ENCODE results near the gene CD27. TPM values are rescaled to one million over a fixed set of nuclear protein-coding genes. Genes with fewer than 3 reads are reported as not detected.

The CD27 gene
- total RNA-seq, 1 donor = not detected

DNA sequence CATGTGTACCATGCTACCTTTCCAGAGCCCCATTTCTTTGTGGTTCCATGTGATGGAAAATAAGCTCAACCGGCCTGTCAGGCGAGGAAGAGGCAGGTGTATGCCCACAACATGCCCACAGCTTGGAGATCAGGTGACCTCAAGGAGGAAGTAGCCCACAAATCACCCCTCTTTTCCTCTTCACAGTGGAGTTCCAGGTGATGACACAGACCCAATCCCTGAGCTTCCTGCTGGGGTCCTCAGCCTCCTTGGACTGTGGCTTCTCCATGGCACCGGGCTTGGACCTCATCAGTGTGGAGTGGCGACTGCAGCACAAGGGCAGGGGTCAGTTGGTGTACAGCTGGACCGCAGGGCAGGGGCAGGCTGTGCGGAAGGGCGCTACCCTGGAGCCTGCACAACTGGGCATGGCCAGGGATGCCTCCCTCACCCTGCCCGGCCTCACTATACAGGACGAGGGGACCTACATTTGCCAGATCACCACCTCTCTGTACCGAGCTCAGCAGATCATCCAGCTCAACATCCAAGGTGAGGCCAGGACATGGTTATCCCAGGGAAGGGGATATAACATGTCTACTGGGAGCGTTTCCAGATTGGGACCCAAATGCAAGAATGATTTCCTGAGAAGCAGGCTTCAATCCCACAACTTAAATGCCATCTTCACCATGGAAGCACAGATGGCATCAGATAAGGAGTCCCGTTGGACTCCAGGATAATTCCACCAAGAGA is 12.6 kb downstream of the CD27 start:
- no peaks in the 10 kb centered on the region for H3K9me3 ChIP-seq (ENCODE audit: low read depth, low read length)
- H3K79me2 ChIP-seq (ENCODE audit: insufficient read depth, low read length) = peaks cover 3% of the 10 kb centered on the region
- H3K4me3 ChIP-seq (ENCODE audit: insufficient read depth, low read length) = no peak overlapping the region
- H3K4me2 ChIP-seq (ENCODE audit: insufficient read depth, low read length) = no peak overlapping the region
- TF ChIP-seq, protein P1, sequence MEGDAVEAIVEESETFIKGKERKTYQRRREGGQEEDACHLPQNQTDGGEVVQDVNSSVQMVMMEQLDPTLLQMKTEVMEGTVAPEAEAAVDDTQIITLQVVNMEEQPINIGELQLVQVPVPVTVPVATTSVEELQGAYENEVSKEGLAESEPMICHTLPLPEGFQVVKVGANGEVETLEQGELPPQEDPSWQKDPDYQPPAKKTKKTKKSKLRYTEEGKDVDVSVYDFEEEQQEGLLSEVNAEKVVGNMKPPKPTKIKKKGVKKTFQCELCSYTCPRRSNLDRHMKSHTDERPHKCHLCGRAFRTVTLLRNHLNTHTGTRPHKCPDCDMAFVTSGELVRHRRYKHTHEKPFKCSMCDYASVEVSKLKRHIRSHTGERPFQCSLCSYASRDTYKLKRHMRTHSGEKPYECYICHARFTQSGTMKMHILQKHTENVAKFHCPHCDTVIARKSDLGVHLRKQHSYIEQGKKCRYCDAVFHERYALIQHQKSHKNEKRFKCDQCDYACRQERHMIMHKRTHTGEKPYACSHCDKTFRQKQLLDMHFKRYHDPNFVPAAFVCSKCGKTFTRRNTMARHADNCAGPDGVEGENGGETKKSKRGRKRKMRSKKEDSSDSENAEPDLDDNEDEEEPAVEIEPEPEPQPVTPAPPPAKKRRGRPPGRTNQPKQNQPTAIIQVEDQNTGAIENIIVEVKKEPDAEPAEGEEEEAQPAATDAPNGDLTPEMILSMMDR (IDR thresholded peaks at IDR 0.05; ENCODE audit: extremely low read depth, low read depth, low read length) = no peak
- no peak overlapping the region for H2AFZ ChIP-seq (ENCODE audit: low read length)
- H3K27me3 ChIP-seq (ENCODE audit: insufficient read depth, low read length) = no peaks in the 10 kb centered on the region
- no peak overlapping the region for H3K27ac ChIP-seq (ENCODE audit: low read depth, low read length)
- DNase-seq (ENCODE audit: insufficient read length, low spot score, missing footprints) = no peak
- H3K36me3 ChIP-seq (ENCODE audit: insufficient read depth, low read length) = peaks cover 55% of the 10 kb centered on the region
- H4K20me1 ChIP-seq (ENCODE audit: insufficient read depth, low read length) = no peaks in the 10 kb centered on the region
- H3K4me1 ChIP-seq (ENCODE audit: insufficient read depth, low read length) = peaks cover 6% of the 10 kb centered on the region

DNA sequence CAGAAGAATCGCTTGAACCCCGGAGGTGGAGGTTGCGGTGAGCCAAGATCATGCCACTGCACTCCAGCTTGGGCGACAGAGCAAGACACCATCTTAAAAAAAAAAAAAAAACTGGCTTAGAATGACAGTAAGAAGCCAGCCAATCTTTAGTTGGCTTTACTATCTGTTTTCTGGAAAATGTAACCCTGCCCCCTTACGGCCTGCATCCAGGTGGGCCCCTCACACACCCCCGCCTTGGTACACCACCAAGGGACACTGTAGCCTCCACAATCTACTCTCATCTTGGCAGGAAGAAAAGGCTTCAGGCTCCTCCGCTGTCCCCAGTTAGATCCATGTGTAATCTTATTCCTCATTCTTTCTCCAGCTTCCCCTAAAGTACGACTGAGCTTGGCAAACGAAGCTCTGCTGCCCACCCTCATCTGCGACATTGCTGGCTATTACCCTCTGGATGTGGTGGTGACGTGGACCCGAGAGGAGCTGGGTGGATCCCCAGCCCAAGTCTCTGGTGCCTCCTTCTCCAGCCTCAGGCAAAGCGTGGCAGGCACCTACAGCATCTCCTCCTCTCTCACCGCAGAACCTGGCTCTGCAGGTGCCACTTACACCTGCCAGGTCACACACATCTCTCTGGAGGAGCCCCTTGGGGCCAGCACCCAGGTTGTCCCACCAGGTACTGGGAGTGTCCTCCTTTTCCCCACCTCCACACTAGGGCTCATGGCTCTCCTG is 13.7 kb downstream of the CD27 start:
- DNase-seq (ENCODE audit: insufficient read length, low spot score, missing footprints) = peak; percentile 52

DNA sequence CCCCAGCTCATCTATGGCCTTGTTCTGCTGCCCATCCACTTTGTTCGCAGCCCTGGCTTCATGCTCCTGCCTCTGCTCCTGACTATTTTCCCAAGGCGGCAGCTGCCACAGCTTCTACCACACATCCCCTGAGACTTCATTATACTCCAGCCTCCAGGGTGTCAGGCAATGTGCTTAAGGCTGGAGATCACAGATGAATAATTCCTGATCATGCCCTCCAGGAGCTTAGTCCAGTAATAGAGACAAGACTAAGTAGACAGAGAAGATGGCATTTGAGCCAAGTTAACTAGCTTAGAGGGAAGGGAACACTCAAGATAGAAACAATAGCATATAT is 14.2 kb downstream of the CD27 start:
- TF ChIP-seq, protein P1 (IDR thresholded peaks at IDR 0.05; ENCODE audit: extremely low read depth, low read depth, low read length) = no peak
- Histone ChIP-seq H3K4me3 (ENCODE audit: insufficient read depth, low read length) (no peak overlapping the region), H4K20me1 (ENCODE audit: insufficient read depth, low read length) (no peaks in the 10 kb centered on the region), H3K4me2 (ENCODE audit: insufficient read depth, low read length) (no peak overlapping the region), H3K27ac (ENCODE audit: low read depth, low read length) (no peak overlapping the region), H2AFZ (ENCODE audit: low read length) (no peak overlapping the region), H3K4me1 (ENCODE audit: insufficient read depth, low read length) (no peaks in the 10 kb centered on the region), H3K27me3 (ENCODE audit: insufficient read depth, low read length) (no peaks in the 10 kb centered on the region), H3K79me2 (ENCODE audit: insufficient read depth, low read length) (no peaks in the 10 kb centered on the region), H3K9me3 (ENCODE audit: low read depth, low read length) (no peaks in the 10 kb centered on the region), H3K36me3 (ENCODE audit: insufficient read depth, low read length) (peaks cover 67% of the 10 kb centered on the region)
- no peak for DNase-seq (ENCODE audit: insufficient read length, low spot score, missing footprints)

More for the DNA sequence above, 13.7 kb downstream of the CD27 start:
- TF ChIP-seq, protein P1 (IDR thresholded peaks at IDR 0.05; ENCODE audit: extremely low read depth, low read depth, low read length) = no peak
- Histone ChIP-seq H3K79me2 (ENCODE audit: insufficient read depth, low read length) (no peaks in the 10 kb centered on the region), H3K36me3 (ENCODE audit: insufficient read depth, low read length) (peaks cover 64% of the 10 kb centered on the region), H3K27me3 (ENCODE audit: insufficient read depth, low read length) (no peaks in the 10 kb centered on the region), H3K4me2 (ENCODE audit: insufficient read depth, low read length) (no peak overlapping the region), H3K4me3 (ENCODE audit: insufficient read depth, low read length) (no peak overlapping the region), H4K20me1 (ENCODE audit: insufficient read depth, low read length) (no peaks in the 10 kb centered on the region), H3K27ac (ENCODE audit: low read depth, low read length) (no peak overlapping the region), H2AFZ (ENCODE audit: low read length) (no peak overlapping the region), H3K9me3 (ENCODE audit: low read depth, low read length) (no peaks in the 10 kb centered on the region), H3K4me1 (ENCODE audit: insufficient read depth, low read length) (no peaks in the 10 kb centered on the region)

DNA sequence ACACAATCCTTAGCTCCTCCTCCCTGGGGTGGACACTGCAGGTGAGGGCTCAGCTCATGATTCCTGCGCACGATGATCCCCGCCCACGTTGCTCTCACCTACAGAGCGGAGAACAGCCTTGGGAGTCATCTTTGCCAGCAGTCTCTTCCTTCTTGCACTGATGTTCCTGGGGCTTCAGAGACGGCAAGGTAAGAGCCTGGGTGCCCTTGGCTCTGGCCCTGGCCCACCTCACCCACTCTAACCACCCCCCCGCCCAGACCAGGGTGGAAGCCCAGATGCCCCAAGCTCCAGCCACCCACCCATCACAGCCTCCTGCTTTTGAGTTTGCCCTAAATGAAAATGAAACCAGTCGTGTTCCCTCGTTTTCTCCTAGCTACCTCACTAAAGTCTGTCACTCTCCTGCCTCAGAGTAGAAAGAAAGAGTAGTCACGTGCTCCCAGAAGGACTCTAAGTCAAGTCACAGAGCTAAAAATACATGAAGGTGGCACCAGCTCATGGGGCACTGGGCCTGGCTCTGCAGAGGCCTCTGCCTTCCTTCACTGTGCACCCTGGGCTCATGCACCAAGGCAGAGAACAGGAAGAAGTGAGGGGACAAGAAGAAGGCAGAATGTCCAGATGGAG is 16.1 kb downstream of the CD27 start:
- H3K36me3 ChIP-seq (ENCODE audit: insufficient read depth, low read length) = peaks cover 77% of the 10 kb centered on the region
- no peaks in the 10 kb centered on the region for H3K9me3 ChIP-seq (ENCODE audit: low read depth, low read length)
- peaks cover 1% of the 10 kb centered on the region for H3K79me2 ChIP-seq (ENCODE audit: insufficient read depth, low read length)
- no peak overlapping the region for H3K4me3 ChIP-seq (ENCODE audit: insufficient read depth, low read length)
- no peaks in the 10 kb centered on the region for H3K4me1 ChIP-seq (ENCODE audit: insufficient read depth, low read length)
- TF ChIP-seq, protein P1 (IDR thresholded peaks at IDR 0.05; ENCODE audit: extremely low read depth, low read depth, low read length) = no peak
- peaks cover 3% of the 10 kb centered on the region for H4K20me1 ChIP-seq (ENCODE audit: insufficient read depth, low read length)
- no peaks in the 10 kb centered on the region for H3K27me3 ChIP-seq (ENCODE audit: insufficient read depth, low read length)
- H2AFZ ChIP-seq (ENCODE audit: low read length) = no peak overlapping the region
- no peak for DNase-seq (ENCODE audit: insufficient read length, low spot score, missing footprints)
- no peak overlapping the region for H3K27ac ChIP-seq (ENCODE audit: low read depth, low read length)
- no peak overlapping the region for H3K4me2 ChIP-seq (ENCODE audit: insufficient read depth, low read length)

Data from osteoblast (primary cell).